HG03521 (cell line): ENCODE results near the gene RAB3GAP1.
"Not testable (repeated sequence)": the region's sequence is repeated elsewhere in the genome, so short reads cannot be mapped to it uniquely, and the experiment has no call there.

Experiments used
- ATAC-seq: cut with Tn5 transposase; IDR thresholded peaks from one replicate; pipeline ENCODE4 v1.9.1; 2021; ENCODE audit warnings: mild to moderate bottlenecking, moderate library complexity; ENCODE audit not compliant: unreplicated experiment

The RAB3GAP1 gene

GRCh38 chr2:135052042-135052876, at the start of gene RAB3GAP1:
RAB3GAP1 (plus strand) TSS chr2:135052292; CDS start chr2:135052308, 16 bp downstream.
- peak; percentile 81 for ATAC-seq

- no peak for ATAC-seq
Observed at GRCh38 chr2:135002836-135003235, 49.3 kb upstream of the RAB3GAP1 start.

GRCh38 chr2:135004005-135004746, 47.9 kb upstream of the RAB3GAP1 start:
- ATAC-seq = no peak

GRCh38 chr2:135005753-135006152, 46.3 kb upstream of the RAB3GAP1 start:
- ATAC-seq = no peak

GRCh38 chr2:135009339-135009738, 42.8 kb upstream of the RAB3GAP1 start:
- ATAC-seq = no peak

GRCh38 chr2:135010200-135010942, 41.7 kb upstream of the RAB3GAP1 start:
- no peak for ATAC-seq

- ATAC-seq = no peak
Observed at GRCh38 chr2:135011633-135012032, 40.5 kb upstream of the RAB3GAP1 start.

GRCh38 chr2:135021618-135022017, 30.5 kb upstream of the RAB3GAP1 start:
- no peak for ATAC-seq

- no peak for ATAC-seq
Observed at GRCh38 chr2:135022952-135023880, 28.9 kb upstream of the RAB3GAP1 start.

GRCh38 chr2:135023886-135024485, 28.1 kb upstream of the RAB3GAP1 start:
- ATAC-seq = no peak

GRCh38 chr2:135029481-135030134, 22.5 kb upstream of the RAB3GAP1 start:
- no peak for ATAC-seq

- ATAC-seq = no peak
Observed at GRCh38 chr2:135030826-135031225, 21.3 kb upstream of the RAB3GAP1 start.

GRCh38 chr2:135033216-135033615, 18.9 kb upstream of the RAB3GAP1 start:
- ATAC-seq = not testable (repeated sequence)

GRCh38 chr2:135037831-135038230, 14.3 kb upstream of the RAB3GAP1 start:
- no peak for ATAC-seq

- ATAC-seq = no peak
Observed at GRCh38 chr2:135043345-135043744, 8.7 kb upstream of the RAB3GAP1 start.

GRCh38 chr2:135047300-135047699, 4.8 kb upstream of the RAB3GAP1 start, which contains the start of gene MAP3K19:
MAP3K19 (minus strand) TSS chr2:135047447; CDS start chr2:135024647, 22,800 bp downstream.
- ATAC-seq = no peak

- no peak for ATAC-seq
Observed at GRCh38 chr2:135048122-135048521, 4.0 kb upstream of the RAB3GAP1 start.

GRCh38 chr2:135050132-135050531, 2.0 kb upstream of the RAB3GAP1 start:
- no peak for ATAC-seq

GRCh38 chr2:135050684-135051083, 1.4 kb upstream of the RAB3GAP1 start:
- no peak for ATAC-seq
